ENCODE data around the gene EMILIN3.

- no peak for TF ChIP-seq CTCF (IDR thresholded peaks at IDR 0.05)
- no peak for TF ChIP-seq ZFX (IDR thresholded peaks at IDR 0.05; ENCODE audit: borderline replicate concordance)
Observed at GRCh38 chr20:41317546-41318270, 48.9 kb downstream of the EMILIN3 start, which contains the start of gene ZHX3.
